ENCODE data around the gene ACTL10.
"Not testable (repeated sequence)": the region's sequence is repeated elsewhere in the genome, so short reads cannot be mapped to it uniquely, and the experiment has no call there.

ACTL10 gene

DNA sequence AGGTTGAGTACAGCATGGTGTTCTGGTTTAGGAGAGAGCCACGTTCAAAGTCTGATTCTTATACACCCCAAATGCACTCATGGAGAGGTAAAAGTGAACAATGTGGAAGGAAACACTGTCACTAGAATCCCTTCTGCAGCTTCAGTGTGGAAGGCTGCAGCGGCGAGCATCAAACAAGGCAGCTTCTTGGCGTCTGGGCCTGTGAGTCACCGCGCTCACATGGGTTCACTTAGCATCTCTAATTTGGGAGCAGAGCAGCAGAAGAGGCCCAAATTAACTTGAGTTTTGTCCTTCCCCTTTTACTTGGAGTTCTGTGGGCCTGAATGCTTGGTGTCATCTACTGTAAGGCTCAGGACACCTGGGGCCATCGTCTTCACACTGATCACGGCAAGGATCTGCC is 30.4 kb downstream of the ACTL10 start:
- in situ Hi-C loops (cut with HindIII; ENCODE audit: low sequenced_read_pairs) = no loop called here
- TF ChIP-seq, protein P1, sequence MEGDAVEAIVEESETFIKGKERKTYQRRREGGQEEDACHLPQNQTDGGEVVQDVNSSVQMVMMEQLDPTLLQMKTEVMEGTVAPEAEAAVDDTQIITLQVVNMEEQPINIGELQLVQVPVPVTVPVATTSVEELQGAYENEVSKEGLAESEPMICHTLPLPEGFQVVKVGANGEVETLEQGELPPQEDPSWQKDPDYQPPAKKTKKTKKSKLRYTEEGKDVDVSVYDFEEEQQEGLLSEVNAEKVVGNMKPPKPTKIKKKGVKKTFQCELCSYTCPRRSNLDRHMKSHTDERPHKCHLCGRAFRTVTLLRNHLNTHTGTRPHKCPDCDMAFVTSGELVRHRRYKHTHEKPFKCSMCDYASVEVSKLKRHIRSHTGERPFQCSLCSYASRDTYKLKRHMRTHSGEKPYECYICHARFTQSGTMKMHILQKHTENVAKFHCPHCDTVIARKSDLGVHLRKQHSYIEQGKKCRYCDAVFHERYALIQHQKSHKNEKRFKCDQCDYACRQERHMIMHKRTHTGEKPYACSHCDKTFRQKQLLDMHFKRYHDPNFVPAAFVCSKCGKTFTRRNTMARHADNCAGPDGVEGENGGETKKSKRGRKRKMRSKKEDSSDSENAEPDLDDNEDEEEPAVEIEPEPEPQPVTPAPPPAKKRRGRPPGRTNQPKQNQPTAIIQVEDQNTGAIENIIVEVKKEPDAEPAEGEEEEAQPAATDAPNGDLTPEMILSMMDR (IDR thresholded peaks at IDR 0.05; ENCODE audit: low read depth, low read length, missing control alignments) = no peak
- no peak overlapping the region for H3K4me3 ChIP-seq (ENCODE audit: low read depth, low read length)
- peak; percentile 44 for DNase-seq (ENCODE audit: low read depth)

DNA sequence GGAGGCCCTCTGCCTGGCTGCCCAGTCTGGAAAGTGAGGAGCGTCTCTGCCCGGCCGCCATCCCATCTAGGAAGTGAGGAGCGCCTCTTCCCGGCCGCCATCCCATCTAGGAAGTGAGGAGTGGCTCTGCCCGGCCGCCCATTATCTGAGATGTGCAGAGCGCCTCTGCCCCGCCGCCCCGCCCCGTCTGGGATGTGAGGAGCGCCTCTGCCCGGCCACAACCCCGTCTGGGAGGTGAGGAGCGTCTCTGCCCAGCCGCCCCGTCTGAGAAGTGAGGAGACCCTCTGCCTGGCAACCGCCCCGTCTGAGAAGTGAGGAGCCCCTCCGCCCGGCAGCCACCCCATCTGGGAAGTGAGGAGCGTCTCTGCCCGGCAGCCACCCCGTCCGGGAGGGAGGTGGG is 32.2 kb downstream of the ACTL10 start:
- in situ Hi-C loops (cut with HindIII; ENCODE audit: low sequenced_read_pairs); H3K4me3 ChIP-seq (ENCODE audit: low read depth, low read length); DNase-seq (ENCODE audit: low read depth): not testable (repeated sequence)

DNA sequence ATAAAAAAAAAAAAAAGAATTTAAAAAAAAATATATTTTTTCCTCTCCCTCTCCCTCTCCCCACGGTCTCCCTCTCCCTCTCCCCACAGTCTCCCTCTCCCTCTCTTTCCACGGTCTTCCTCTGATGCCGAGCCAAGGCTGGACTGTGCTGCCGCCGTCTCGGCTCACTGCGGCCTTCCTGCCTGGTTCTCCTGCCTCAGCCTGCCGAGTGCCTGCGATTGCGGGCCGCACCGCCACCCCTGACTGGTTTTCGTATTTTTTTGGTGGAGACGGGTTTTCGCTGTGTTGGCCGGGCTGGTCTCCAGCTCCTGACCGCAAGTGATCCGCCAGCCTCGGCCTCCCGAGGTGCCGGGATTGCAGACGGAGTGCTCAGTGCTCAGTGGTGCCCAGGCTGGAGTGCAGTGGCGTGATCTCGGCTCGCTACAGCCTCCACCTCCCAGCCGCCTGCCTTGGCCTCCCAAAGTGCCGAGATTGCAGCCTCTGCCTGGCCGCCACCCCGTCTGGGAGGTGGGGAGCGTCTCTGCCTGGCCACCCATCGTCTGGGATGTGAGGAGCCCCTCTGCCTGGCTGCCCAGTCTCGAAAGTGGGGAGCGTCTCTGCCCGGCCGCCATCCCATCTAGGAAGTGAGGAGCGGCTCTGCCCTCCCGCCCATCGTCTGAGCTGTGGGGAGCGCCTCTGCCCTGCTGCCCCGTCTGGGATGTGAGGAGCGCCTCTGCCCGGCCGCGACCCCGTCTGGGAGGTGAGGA is 34.1 kb downstream of the ACTL10 start:
- in situ Hi-C loops (cut with HindIII; ENCODE audit: low sequenced_read_pairs) = not testable (repeated sequence)

DNA sequence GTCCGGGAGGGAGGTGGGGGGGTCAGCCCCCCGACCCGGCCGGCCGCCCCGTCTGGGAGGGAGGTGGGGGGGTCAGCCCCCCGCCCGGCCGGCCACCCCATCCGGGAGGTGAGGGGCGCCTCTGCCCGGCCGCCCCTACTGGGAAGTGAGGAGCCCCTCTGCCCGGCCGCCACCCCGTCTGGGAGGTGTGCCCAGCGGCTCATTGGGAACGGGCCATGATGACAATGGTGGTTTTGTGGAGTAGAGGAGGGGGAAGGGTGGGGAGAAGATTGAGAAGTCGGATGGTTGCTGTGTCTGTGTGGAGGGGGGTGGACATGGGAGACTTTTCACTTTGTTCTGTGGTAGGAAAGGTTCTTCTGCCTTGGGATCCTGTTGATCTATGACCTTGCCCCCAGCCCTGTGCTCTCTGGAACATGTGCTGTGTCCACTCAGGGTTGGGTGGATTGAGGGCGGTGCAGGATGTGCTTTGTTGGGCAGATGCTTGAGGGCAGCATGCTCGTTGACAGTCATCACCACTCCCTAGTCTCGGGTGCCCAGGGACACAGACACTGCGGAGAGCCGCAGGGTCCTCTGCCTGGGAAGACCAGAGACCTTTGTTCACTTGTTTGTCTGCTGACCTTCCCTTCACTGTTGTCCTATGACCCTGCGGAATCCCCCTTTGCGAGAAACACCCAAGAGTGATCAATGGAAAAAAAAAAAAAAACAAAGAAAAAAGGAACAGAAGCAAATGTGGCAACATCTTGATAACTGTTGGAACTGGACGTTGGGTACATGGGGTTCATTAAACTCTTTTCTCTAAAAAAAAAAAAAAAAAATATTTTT is 35.1 kb downstream of the ACTL10 start:
- TF ChIP-seq, protein P1 (IDR thresholded peaks at IDR 0.05; ENCODE audit: low read depth, low read length, missing control alignments) = no peak
- H3K4me3 ChIP-seq (ENCODE audit: low read depth, low read length) = no peak overlapping the region
- in situ Hi-C loops (cut with HindIII; ENCODE audit: low sequenced_read_pairs) = no loop called here
- no peak for DNase-seq (ENCODE audit: low read depth)

More for the DNA sequence above, 34.1 kb downstream of the ACTL10 start:
- H3K4me3 ChIP-seq (ENCODE audit: low read depth, low read length); DNase-seq (ENCODE audit: low read depth): not testable (repeated sequence)

DNA sequence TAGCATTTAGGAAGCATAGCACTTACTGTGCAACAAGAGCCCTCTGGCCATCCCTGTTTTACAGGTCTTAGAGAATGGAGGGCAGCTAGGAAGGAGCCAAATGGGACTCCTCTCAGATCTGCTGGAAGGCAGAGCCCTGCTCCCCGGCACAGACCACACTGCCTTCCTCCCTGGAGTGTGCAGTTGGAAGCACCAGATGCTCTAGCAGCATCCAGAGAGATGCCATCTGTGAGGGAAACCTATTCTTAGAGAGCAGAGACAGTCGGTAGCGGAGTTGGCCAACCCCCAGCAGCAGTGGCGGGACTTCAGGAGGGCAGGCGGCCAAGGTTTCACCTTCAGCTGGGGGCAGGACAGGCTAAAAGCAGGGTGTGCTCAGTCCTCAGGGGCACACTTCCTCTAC is 36.1 kb downstream of the ACTL10 start:
- in situ Hi-C loops (cut with HindIII; ENCODE audit: low sequenced_read_pairs) = no loop called here
- TF ChIP-seq, protein P1 (IDR thresholded peaks at IDR 0.05; ENCODE audit: low read depth, low read length, missing control alignments) = no peak

DNA sequence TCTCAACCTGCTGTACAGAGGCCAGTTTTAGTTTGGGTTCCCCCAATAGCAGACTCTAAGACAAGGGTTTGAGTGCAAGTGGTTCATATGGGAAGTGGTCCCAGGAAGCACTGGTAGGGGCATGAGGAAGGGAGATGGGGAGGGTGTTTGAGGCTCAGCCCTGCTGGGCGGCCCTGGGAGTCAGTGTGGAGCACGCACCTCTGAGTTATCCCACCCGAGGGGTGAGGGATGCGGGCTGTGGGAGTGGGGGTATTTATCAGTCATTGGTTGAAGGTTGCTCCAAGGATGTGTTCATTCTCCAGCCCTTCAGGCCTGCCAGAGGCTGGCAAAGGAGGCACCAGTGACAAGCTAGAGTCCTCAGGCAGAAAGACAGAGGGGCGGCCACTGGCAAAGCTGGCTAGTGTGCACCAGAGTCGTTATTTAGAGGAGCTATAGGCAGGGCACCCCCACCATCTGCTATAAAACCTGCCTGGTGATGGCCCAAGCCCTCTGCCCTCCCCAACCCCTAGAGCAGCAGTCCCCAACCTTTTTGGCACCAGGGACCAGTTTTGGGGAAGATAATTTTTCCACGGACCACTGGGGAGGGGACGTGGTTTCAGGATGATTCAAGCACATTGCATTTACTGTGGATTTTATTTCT is 36.9 kb downstream of the ACTL10 start:
- no peak for DNase-seq (ENCODE audit: low read depth)
- no peak overlapping the region for H3K4me3 ChIP-seq (ENCODE audit: low read depth, low read length)
- TF ChIP-seq, protein P1 (IDR thresholded peaks at IDR 0.05; ENCODE audit: low read depth, low read length, missing control alignments) = no peak
- in situ Hi-C loops (cut with HindIII; ENCODE audit: low sequenced_read_pairs) = no loop called here

More for the DNA sequence above, 36.1 kb downstream of the ACTL10 start:
- DNase-seq (ENCODE audit: low read depth) = no peak
- no peak overlapping the region for H3K4me3 ChIP-seq (ENCODE audit: low read depth, low read length)

DNA sequence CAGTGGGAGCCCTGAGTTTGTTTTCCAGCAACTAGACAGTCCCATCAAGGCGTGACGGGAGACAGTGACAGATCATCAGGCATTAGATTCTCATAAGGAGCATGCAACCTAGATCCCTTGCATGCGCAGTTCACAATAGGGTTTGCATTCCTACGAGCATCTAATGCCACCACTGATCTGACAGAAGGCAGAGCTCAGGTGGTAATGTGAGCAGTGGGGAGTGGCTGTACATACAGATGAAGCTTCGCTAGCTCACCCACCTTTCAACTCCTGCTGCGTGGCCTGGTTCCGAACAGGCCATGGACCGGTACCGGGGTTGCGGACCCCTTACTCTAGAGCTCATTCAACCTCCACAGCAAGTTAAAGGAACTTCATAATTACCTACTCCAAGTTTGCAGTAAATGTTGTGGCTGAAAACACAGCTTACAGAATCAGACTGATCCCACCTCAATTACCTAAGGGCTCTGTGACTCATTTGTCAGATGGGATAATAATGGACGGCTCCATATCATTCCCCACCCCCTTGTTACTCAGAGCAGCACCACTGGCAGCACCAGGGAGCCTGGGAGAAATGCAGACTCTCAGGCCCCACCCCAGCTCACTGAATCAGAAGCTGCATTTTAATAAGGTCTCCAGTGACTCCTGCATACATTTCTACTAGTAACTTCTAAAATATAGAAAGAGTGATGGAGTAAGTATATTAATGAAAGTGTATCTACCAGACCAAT is 37.6 kb downstream of the ACTL10 start:
- no peak for DNase-seq (ENCODE audit: low read depth)
- TF ChIP-seq, protein P1 (IDR thresholded peaks at IDR 0.05; ENCODE audit: low read depth, low read length, missing control alignments) = no peak
- in situ Hi-C loops (cut with HindIII; ENCODE audit: low sequenced_read_pairs) = no loop called here
- H3K4me3 ChIP-seq (ENCODE audit: low read depth, low read length) = no peak overlapping the region

All from astrocyte of the cerebellum (primary cell).